OCI-M1 (cell line): Measurements from ENCODE around the gene TMEM117.
A peak's percentile ranks its signal among the peaks of the same experiment; 100 is the strongest.
"Not testable (repeated sequence)": the region's sequence is repeated elsewhere in the genome, so short reads cannot be mapped to it uniquely, and the experiment has no call there.

Experiments
- DNase-seq: peaks from one replicate; lab custom pipeline; 2025; lab: John Stamatoyannopoulos, UW

TMEM117 gene

GRCh38 chr12:44025499-44025898 is 189.6 kb downstream of the TMEM117 start:
- DNase-seq = no peak

GRCh38 chr12:44026046-44026445 is 190.2 kb downstream of the TMEM117 start:
- DNase-seq = no peak

GRCh38 chr12:44026926-44027325 is 191.0 kb downstream of the TMEM117 start:
- DNase-seq = not testable (repeated sequence)

GRCh38 chr12:44029194-44029593 is 193.3 kb downstream of the TMEM117 start:
- DNase-seq = no peak

GRCh38 chr12:44031472-44032185 is 195.7 kb downstream of the TMEM117 start:
- peak; percentile 20 for DNase-seq

- no peak for DNase-seq
Observed at GRCh38 chr12:44034906-44035305, 199.0 kb downstream of the TMEM117 start.

- no peak for DNase-seq
Observed at GRCh38 chr12:44036875-44037443, 201.1 kb downstream of the TMEM117 start.

- DNase-seq = no peak
Observed at GRCh38 chr12:44038411-44038810, 202.5 kb downstream of the TMEM117 start.

GRCh38 chr12:44044491-44044890 is 208.6 kb downstream of the TMEM117 start:
- DNase-seq = peak; percentile 41

- DNase-seq = no peak
Observed at GRCh38 chr12:44046732-44047417, 211.0 kb downstream of the TMEM117 start.

- no peak for DNase-seq
Observed at GRCh38 chr12:44052554-44052953, 216.7 kb downstream of the TMEM117 start.

GRCh38 chr12:44053549-44054127 is 217.8 kb downstream of the TMEM117 start:
- DNase-seq = no peak

- peak; percentile 60 for DNase-seq
Observed at GRCh38 chr12:44054281-44054680, 218.4 kb downstream of the TMEM117 start.

GRCh38 chr12:44058366-44058765 is 222.5 kb downstream of the TMEM117 start:
- DNase-seq = no peak

- DNase-seq = no peak
Observed at GRCh38 chr12:44059476-44059875, 223.6 kb downstream of the TMEM117 start.

GRCh38 chr12:44063671-44064070 is 227.8 kb downstream of the TMEM117 start:
- DNase-seq = no peak

GRCh38 chr12:44076871-44077270 is 241.0 kb downstream of the TMEM117 start:
- no peak for DNase-seq

GRCh38 chr12:44077294-44077693 is 241.4 kb downstream of the TMEM117 start:
- no peak for DNase-seq

- DNase-seq = peak; percentile 39
Observed at GRCh38 chr12:44078273-44078672, 242.4 kb downstream of the TMEM117 start.

GRCh38 chr12:44088647-44089046 is 252.8 kb downstream of the TMEM117 start:
- no peak for DNase-seq

- no peak for DNase-seq
Observed at GRCh38 chr12:44091948-44092606, 256.2 kb downstream of the TMEM117 start.

GRCh38 chr12:44098786-44099185 is 262.9 kb downstream of the TMEM117 start:
- no peak for DNase-seq
